Measurements from ENCODE around the gene ACKR4. TPM values are rescaled to one million over a fixed set of nuclear protein-coding genes. Genes with fewer than 3 reads are reported as not detected.

Gene ACKR4
- total and polyA plus RNA-seq, 2 of the 8 experiments (the other 6 are each of a cell fraction or from before 2014, with no cell fraction given) = not detected

DNA sequence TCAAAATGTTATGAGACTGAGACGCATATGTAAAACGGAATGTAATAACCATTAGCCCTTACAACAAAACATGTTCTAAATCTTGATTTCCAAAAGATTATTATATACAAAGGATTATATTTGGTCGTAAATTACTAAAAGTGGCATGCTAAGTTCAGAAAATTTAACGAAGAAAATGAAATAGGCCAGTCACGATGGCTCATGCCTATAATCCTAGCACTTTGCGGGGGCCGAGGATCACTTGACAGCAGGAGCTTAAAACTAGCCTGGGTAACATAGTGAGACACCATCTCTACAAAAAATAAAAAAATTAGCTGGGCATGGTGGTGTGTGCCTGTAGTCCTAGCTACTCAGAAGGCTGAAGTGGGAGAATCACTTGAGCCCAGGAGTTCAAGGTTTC is 33.5 kb downstream of the ACKR4 start (continued):
- TF ChIP-seq, protein P1, sequence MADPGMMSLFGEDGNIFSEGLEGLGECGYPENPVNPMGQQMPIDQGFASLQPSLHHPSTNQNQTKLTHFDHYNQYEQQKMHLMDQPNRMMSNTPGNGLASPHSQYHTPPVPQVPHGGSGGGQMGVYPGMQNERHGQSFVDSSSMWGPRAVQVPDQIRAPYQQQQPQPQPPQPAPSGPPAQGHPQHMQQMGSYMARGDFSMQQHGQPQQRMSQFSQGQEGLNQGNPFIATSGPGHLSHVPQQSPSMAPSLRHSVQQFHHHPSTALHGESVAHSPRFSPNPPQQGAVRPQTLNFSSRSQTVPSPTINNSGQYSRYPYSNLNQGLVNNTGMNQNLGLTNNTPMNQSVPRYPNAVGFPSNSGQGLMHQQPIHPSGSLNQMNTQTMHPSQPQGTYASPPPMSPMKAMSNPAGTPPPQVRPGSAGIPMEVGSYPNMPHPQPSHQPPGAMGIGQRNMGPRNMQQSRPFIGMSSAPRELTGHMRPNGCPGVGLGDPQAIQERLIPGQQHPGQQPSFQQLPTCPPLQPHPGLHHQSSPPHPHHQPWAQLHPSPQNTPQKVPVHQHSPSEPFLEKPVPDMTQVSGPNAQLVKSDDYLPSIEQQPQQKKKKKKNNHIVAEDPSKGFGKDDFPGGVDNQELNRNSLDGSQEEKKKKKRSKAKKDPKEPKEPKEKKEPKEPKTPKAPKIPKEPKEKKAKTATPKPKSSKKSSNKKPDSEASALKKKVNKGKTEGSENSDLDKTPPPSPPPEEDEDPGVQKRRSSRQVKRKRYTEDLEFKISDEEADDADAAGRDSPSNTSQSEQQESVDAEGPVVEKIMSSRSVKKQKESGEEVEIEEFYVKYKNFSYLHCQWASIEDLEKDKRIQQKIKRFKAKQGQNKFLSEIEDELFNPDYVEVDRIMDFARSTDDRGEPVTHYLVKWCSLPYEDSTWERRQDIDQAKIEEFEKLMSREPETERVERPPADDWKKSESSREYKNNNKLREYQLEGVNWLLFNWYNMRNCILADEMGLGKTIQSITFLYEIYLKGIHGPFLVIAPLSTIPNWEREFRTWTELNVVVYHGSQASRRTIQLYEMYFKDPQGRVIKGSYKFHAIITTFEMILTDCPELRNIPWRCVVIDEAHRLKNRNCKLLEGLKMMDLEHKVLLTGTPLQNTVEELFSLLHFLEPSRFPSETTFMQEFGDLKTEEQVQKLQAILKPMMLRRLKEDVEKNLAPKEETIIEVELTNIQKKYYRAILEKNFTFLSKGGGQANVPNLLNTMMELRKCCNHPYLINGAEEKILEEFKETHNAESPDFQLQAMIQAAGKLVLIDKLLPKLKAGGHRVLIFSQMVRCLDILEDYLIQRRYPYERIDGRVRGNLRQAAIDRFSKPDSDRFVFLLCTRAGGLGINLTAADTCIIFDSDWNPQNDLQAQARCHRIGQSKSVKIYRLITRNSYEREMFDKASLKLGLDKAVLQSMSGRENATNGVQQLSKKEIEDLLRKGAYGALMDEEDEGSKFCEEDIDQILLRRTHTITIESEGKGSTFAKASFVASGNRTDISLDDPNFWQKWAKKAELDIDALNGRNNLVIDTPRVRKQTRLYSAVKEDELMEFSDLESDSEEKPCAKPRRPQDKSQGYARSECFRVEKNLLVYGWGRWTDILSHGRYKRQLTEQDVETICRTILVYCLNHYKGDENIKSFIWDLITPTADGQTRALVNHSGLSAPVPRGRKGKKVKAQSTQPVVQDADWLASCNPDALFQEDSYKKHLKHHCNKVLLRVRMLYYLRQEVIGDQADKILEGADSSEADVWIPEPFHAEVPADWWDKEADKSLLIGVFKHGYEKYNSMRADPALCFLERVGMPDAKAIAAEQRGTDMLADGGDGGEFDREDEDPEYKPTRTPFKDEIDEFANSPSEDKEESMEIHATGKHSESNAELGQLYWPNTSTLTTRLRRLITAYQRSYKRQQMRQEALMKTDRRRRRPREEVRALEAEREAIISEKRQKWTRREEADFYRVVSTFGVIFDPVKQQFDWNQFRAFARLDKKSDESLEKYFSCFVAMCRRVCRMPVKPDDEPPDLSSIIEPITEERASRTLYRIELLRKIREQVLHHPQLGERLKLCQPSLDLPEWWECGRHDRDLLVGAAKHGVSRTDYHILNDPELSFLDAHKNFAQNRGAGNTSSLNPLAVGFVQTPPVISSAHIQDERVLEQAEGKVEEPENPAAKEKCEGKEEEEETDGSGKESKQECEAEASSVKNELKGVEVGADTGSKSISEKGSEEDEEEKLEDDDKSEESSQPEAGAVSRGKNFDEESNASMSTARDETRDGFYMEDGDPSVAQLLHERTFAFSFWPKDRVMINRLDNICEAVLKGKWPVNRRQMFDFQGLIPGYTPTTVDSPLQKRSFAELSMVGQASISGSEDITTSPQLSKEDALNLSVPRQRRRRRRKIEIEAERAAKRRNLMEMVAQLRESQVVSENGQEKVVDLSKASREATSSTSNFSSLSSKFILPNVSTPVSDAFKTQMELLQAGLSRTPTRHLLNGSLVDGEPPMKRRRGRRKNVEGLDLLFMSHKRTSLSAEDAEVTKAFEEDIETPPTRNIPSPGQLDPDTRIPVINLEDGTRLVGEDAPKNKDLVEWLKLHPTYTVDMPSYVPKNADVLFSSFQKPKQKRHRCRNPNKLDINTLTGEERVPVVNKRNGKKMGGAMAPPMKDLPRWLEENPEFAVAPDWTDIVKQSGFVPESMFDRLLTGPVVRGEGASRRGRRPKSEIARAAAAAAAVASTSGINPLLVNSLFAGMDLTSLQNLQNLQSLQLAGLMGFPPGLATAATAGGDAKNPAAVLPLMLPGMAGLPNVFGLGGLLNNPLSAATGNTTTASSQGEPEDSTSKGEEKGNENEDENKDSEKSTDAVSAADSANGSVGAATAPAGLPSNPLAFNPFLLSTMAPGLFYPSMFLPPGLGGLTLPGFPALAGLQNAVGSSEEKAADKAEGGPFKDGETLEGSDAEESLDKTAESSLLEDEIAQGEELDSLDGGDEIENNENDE (IDR thresholded peaks at IDR 0.05; ENCODE audit: insufficient replicate concordance, low read length) = no peak
- TF ChIP-seq TEAD4 (IDR thresholded peaks at IDR 0.05; ENCODE audit: low read depth, low read length) = no peak
- no peak for TF ChIP-seq CBX5 (IDR thresholded peaks at IDR 0.05; ENCODE audit: low read depth, low read length)
